Testis (tissue), 3 donors: ENCODE data around the gene BCAS3. TPM values are rescaled to one million over a fixed set of nuclear protein-coding genes. Genes with fewer than 3 reads are reported as not detected.

ENCODE experiments used
- DNase-seq: peaks from one replicate; pipeline ENCODE4 v3.0.0-alpha.2; 2019
- H3K27ac ChIP-seq, 2 donors: fragments of 200-600 bp; sonication (generic); one replicate each; pipeline ENCODE4 v1.5.1; 2019
- H3K27me3 ChIP-seq: fragments of 200-600 bp; sonication (generic); one replicate; pipeline ENCODE4 v1.5.1; 2019
- H3K36me3 ChIP-seq: fragments of 200-600 bp; sonication (generic); one replicate; pipeline ENCODE4 v1.5.1; 2017; ENCODE audit warnings: low read depth; ENCODE audit errors: missing control alignments
- H3K4me1 ChIP-seq: fragments of 200-600 bp; sonication (generic); one replicate; pipeline ENCODE4 v1.5.1; 2019
- H3K4me3 ChIP-seq, 2 donors: fragments of 200-600 bp; sonication (generic); one replicate each; pipeline ENCODE4 v1.5.1; 2017 to 2019
- H3K9me3 ChIP-seq: fragments of 200-600 bp; sonication (generic); one replicate; pipeline ENCODE4 v1.5.1; 2017
- POLR2A ChIP-seq: fragments of 450-650 bp; IDR thresholded peaks from one replicate; pipeline ENCODE4 v1.6.1; 2017; ENCODE audit warnings: antibody characterized with exemption, mild to moderate bottlenecking, moderate library complexity
- WGBS, 2 donors: methylation state at CpG; one replicate each; pipeline ENCODE4 v1.1.5; 2018; 5-methylcytosine and 5-hydroxymethylcytosine counted together
- intact Hi-C: fragments of 100-400 bp; cut with DNase I; formaldehyde crosslinking; loops from one replicate; pipeline ENCODE4 v1.15.1; 2023; ENCODE audit warnings: low total_unique reads
- polyA plus RNA-seq: library from polyadenylated mRNA; stranded (reverse); fragments of 350-450 nt; fragmentation: Illumina TruSeq; extraction: RNeasy Lipid Tissue Mini Kit (QIAGEN cat#74804); gene quantifications from one replicate; pipeline ENCODE4 v1.2.3, GENCODE V29; 2014; ENCODE audit warnings: low read depth, low replicate concordance; ENCODE audit not compliant: insufficient read depth
- total RNA-seq, 2 donors: library from RNA; depleted of rRNA; stranded (reverse); fragments of >200 nt; gene quantifications; one replicate each; pipeline ENCODE4 v1.2.3, GENCODE V29; 2016
- TF ChIP-seq, protein P1 (sequence below), 3 experiments: fragments of 450-650 bp in 2 of 3; fragments of 200-600 bp in 1 of 3; sonication (generic) in 1 of 3; IDR thresholded peaks; one replicate each; pipeline ENCODE4 v1.5.1; 2016 to 2019; ENCODE audit warnings: antibody characterized with exemption in 3 of 3, mild to moderate bottlenecking in 2 of 3, moderate library complexity in 1 of 3

Gene BCAS3
- total and polyA plus RNA-seq, 3 donors from 2014 or later = 54.8 to 96.7 (median 73.0) TPM

DNA sequence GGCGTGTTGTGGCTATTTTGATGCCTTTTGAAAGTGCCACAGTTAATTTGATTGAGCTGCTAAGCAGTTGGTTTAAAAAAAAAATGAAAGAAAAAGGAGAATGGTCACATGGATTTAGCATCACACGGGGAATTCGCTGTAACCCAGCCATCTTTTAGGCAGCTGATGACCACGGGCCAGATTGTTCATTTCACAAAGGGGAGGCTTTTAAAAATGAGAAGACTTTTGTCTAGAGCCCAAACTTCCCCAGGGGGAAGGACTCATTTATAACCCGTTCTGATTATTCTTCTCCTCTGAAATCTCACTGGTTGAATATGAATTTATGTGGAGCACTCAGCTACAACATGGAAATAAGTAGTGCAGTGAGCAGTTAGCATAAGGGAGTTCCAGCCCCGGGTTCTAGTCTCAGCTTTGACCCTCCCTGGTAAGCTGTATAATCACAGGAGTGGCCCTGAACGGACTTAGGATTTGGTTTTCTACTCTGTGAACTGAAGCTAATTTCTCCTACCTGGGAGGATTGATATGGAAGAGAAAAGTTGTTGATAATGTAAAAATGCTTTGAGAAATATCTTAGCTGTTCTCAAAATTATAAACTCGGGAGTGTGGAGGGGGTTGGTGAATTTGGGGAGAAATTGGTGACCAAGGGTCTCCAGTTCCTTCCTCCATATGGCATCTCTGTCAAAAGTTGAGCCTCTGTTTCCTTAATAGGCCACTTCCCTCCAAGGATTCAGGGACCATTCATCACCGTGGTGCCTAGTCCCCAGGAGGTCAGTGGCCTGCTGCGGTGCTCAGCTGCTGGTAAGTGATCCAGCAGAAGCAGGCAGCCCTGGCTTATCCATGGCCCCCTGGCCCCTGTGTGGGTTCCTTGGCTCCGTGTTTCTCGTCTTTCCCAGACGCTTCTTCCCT lies 645.6 kb downstream of the BCAS3 start:
- Histone ChIP-seq H3K27ac (peak overlapping the region; percentile 53 to 71), H3K9me3 (no peaks in the 10 kb centered on the region), H3K4me3 (no peak overlapping the region), H3K36me3 (no peaks in the 10 kb centered on the region), H3K27me3 (no peaks in the 10 kb centered on the region), H3K4me1 (peaks cover 17% of the 10 kb centered on the region)
- 43 to 49% methylated on average over 13 of the region's 13 CpGs for WGBS, 2 donors
- TF ChIP-seq, protein P1, sequence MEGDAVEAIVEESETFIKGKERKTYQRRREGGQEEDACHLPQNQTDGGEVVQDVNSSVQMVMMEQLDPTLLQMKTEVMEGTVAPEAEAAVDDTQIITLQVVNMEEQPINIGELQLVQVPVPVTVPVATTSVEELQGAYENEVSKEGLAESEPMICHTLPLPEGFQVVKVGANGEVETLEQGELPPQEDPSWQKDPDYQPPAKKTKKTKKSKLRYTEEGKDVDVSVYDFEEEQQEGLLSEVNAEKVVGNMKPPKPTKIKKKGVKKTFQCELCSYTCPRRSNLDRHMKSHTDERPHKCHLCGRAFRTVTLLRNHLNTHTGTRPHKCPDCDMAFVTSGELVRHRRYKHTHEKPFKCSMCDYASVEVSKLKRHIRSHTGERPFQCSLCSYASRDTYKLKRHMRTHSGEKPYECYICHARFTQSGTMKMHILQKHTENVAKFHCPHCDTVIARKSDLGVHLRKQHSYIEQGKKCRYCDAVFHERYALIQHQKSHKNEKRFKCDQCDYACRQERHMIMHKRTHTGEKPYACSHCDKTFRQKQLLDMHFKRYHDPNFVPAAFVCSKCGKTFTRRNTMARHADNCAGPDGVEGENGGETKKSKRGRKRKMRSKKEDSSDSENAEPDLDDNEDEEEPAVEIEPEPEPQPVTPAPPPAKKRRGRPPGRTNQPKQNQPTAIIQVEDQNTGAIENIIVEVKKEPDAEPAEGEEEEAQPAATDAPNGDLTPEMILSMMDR (IDR thresholded peaks at IDR 0.05) = no peak
- no peak for TF ChIP-seq POLR2A
- intact Hi-C loops = no loop called here
- peak; percentile 36 for DNase-seq

DNA sequence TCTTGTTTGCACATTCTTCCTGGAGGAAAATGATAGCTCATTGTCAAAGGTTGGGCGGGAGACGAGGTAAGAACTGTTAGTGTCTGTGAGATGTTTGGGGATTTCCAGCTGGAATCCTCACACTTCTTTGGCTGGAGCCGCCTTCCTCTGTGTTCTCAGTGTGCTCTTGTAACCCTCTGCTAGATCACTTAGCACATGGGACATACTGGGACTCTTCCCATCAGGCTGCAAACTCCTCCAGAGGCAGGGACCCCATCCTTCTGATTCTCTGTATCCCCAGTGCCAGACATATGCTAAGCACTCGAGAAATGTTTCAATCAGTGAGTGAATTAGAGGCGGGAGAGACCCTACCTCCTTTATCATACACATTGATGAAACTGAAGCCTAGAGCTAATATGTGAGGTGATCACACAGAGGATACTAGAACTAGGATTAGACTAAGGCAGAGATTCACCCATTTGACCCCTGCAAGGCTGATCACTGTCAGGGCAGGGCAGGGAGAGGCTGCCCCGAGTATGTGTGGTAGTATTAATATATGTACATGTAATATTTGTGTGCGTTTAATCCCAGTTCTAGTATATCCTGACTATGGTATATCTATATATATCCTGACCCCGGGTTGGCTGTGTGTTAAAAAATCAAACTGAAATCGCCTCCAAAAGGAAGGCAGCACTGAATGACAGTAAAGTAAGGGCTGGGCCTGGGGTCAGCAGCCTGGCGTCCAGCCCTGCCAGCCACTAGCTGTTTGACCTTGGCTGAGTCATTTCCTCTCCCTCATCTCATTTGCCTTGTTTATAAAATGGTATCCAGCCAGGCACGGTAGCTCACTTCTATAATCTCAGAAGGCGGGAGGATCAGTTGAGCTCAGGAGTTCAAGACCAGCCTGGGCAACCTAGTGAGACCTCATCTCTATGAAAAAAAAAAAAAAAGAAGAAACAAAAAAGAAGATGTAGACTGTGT lies 646.5 kb downstream of the BCAS3 start:
- intact Hi-C loops = no loop called here
- Histone ChIP-seq H3K36me3 (no peaks in the 10 kb centered on the region), H3K27ac (peak overlapping the region; percentile 53 to 71), H3K4me3 (no peak overlapping the region), H3K9me3 (no peaks in the 10 kb centered on the region), H3K4me1 (peaks cover 17% of the 10 kb centered on the region), H3K27me3 (no peaks in the 10 kb centered on the region)
- peak; percentile 41 for DNase-seq
- WGBS, 2 donors = 73% methylated on average over 12 of the region's 12 CpGs
- no peak for TF ChIP-seq POLR2A
- TF ChIP-seq, protein P1 (IDR thresholded peaks at IDR 0.05) = no peak

GRCh38 chr17:61324950-61325349 lies 647.3 kb downstream of the BCAS3 start:
- H3K4me1 ChIP-seq = peaks cover 17% of the 10 kb centered on the region
- peak overlapping the region in 1 of 2 donors; percentile 71 for H3K27ac ChIP-seq
- H3K4me3 ChIP-seq = no peak overlapping the region
- 55 to 80% methylated on average over 5 of the region's 5 CpGs for WGBS, 2 donors
- H3K36me3 ChIP-seq = no peaks in the 10 kb centered on the region
- no peaks in the 10 kb centered on the region for H3K27me3 ChIP-seq
- TF ChIP-seq, protein P1 (IDR thresholded peaks at IDR 0.05) = no peak
- TF ChIP-seq POLR2A = no peak
- no peaks in the 10 kb centered on the region for H3K9me3 ChIP-seq
- intact Hi-C loops = no loop called here
- DNase-seq = no peak

DNA sequence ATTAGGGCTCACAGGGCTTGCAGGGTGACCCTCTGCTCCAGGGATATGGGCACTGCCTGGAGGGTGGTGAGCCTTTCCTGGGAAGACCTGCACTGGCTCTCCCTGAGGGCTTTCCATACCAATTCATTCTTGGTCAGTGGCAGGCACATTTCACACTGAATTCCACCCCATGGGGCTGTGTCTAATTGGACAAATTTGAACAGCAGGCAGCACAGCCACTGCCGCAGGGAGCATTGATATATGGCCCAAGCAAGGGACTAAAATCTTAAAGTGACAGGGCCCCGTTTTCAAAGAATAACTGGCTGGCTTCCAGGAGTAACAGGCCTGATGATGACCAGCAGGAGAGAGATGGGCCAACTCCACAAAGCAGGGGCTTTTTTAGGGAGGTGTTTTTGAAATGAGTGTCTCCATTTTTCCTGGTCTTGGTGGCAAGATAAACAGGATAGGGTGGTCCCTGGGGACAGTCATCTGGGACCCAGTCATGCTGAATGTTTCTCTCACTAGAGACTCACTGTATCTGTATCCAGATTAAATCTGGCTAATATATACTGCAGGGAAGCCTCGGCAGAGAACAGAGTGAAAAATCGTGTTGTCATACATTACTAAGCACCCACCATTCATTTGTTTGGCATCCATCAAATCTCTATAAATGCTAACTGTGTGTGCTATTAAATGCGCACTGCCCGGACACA lies 647.9 kb downstream of the BCAS3 start:
- WGBS, 2 donors = 71 to 73% methylated on average over 5 to 6 of the region's 6 CpGs
- TF ChIP-seq, protein P1 (IDR thresholded peaks at IDR 0.05) = no peak
- TF ChIP-seq POLR2A = no peak
- H3K4me1 ChIP-seq = peaks cover 20% of the 10 kb centered on the region
- no peaks in the 10 kb centered on the region for H3K9me3 ChIP-seq
- no peak for DNase-seq
- peak overlapping the region in 1 of 2 donors; percentile 71 for H3K27ac ChIP-seq
- intact Hi-C loops = no loop called here
- H3K27me3 ChIP-seq = no peaks in the 10 kb centered on the region
- no peak overlapping the region for H3K4me3 ChIP-seq
- H3K36me3 ChIP-seq = no peaks in the 10 kb centered on the region
